ENCODE results near the gene CAMK1D. TPM values are rescaled to one million over a fixed set of nuclear protein-coding genes. Genes with fewer than 3 reads are reported as not detected.

CAMK1D gene
- total and polyA plus RNA-seq, 8 donors = 1.4 to 26.9 (median 3.9) TPM

GRCh38 chr10:12749760-12750478 is 400.6 kb downstream of the CAMK1D start:
- WGBS, 5 donors = 90 to 94% (median 90%) methylated on average over 14 of the region's 14 CpGs
- Histone ChIP-seq H3K36me3 (no peaks in the 10 kb centered on the region), H3K4me1 (no peaks in the 10 kb centered on the region), H3K9me3 (no peaks in the 10 kb centered on the region), H3K27ac (no peak overlapping the region), H3K27me3 (no peaks in the 10 kb centered on the region), H3K4me3 (no peak overlapping the region)
- DNase-seq = no peak
- intact Hi-C loops (cut with DNase I; ENCODE audit: low total_unique reads) = no loop called here
- TF ChIP-seq CTCF (IDR thresholded peaks at IDR 0.05) (no peak), POLR2A (IDR thresholded peaks at IDR 0.05) (no peak), EP300 (IDR thresholded peaks at IDR 0.05) (no peak), POLR2AphosphoS5 (IDR thresholded peaks at IDR 0.05) (no peak)

GRCh38 chr10:12750526-12751201 is 401.3 kb downstream of the CAMK1D start:
- Histone ChIP-seq H3K27ac (no peak overlapping the region), H3K36me3 (no peaks in the 10 kb centered on the region), H3K27me3 (no peaks in the 10 kb centered on the region), H3K9me3 (no peaks in the 10 kb centered on the region), H3K4me3 (no peak overlapping the region), H3K4me1 (no peaks in the 10 kb centered on the region)
- intact Hi-C loops (cut with DNase I; ENCODE audit: low total_unique reads) = no loop called here
- no peak for DNase-seq
- WGBS, 5 donors = 76 to 86% (median 78%) methylated on average over 11 of the region's 11 CpGs
- TF ChIP-seq POLR2AphosphoS5 (IDR thresholded peaks at IDR 0.05) (no peak), POLR2A (IDR thresholded peaks at IDR 0.05) (no peak), EP300 (IDR thresholded peaks at IDR 0.05) (no peak), CTCF (IDR thresholded peaks at IDR 0.05) (no peak)

DNA sequence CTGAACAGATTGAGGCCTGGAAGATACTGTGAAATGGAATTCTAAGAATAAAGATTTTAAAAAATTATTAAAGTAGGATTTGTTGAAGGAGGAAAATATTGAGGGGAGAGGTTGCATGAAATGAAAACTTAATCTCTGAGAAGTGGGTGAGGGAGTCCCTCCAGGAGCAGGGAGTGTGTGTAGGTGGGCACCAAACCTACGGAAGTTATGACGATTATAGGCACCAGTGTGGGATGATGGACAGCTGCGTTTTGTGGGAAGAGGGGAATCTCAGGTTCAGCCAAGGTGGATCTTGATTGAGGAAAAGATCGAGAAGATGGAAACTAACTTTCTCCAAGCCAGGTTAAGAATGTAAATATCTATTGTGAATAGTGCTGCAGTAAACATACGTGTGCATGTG is 405.7 kb downstream of the CAMK1D start:
- Histone ChIP-seq H3K4me3 (no peak overlapping the region), H3K9me3 (no peaks in the 10 kb centered on the region), H3K27me3 (no peaks in the 10 kb centered on the region), H3K4me1 (no peaks in the 10 kb centered on the region), H3K36me3 (no peaks in the 10 kb centered on the region), H3K27ac (no peak overlapping the region)
- no peak for DNase-seq
- intact Hi-C loops (cut with DNase I; ENCODE audit: low total_unique reads) = no loop called here
- 91 to 99% (median 94%) methylated on average over 5 of the region's 5 CpGs for WGBS, 5 donors
- TF ChIP-seq POLR2A (IDR thresholded peaks at IDR 0.05) (no peak), POLR2AphosphoS5 (IDR thresholded peaks at IDR 0.05) (no peak)

GRCh38 chr10:12757351-12757750 is 408.0 kb downstream of the CAMK1D start:
- H3K27ac ChIP-seq = no peak overlapping the region
- no peaks in the 10 kb centered on the region for H3K27me3 ChIP-seq
- WGBS, 5 donors = 82 to 91% (median 87%) methylated on average over 2 of the region's 2 CpGs
- H3K36me3 ChIP-seq = peaks cover 0 to 14% (median 5%) of the 10 kb centered on the region in 4 donors
- DNase-seq = no peak
- H3K4me3 ChIP-seq = no peak overlapping the region
- TF ChIP-seq EP300 (IDR thresholded peaks at IDR 0.05) (no peak), POLR2AphosphoS5 (IDR thresholded peaks at IDR 0.05) (no peak), POLR2A (IDR thresholded peaks at IDR 0.05) (no peak), CTCF (IDR thresholded peaks at IDR 0.05) (no peak)
- no peaks in the 10 kb centered on the region for H3K9me3 ChIP-seq
- intact Hi-C loops (cut with DNase I; ENCODE audit: low total_unique reads) = no loop called here
- no peaks in the 10 kb centered on the region for H3K4me1 ChIP-seq

DNA sequence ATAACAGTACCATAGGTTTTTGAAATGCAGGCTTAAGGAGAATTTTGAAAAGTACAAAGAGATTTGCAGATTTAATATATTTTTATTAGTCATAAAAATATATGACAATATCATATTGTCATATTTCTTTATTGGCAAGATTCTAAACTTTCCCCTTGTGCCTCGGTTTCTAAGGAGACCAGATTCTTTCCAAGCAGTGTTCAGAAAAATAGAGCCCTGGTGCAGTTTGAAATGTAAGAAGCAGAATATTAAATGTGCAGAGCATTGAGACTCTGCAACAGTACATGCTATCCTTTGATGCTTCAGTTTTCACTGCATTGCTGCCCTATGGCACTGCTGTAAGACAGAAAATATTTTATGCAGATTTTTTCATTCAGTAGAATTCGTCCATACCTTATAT is 408.9 kb downstream of the CAMK1D start:
- intact Hi-C loops (cut with DNase I; ENCODE audit: low total_unique reads) = no loop called here
- H3K27ac ChIP-seq = no peak overlapping the region
- no peak overlapping the region for H3K4me3 ChIP-seq
- H3K27me3 ChIP-seq = no peaks in the 10 kb centered on the region
- TF ChIP-seq POLR2AphosphoS5 (IDR thresholded peaks at IDR 0.05) (no peak), EP300 (IDR thresholded peaks at IDR 0.05) (no peak), POLR2A (IDR thresholded peaks at IDR 0.05) (no peak), CTCF (IDR thresholded peaks at IDR 0.05) (no peak)
- WGBS, 5 donors = 78 to 95% (median 91%) methylated on average over 2 of the region's 2 CpGs
- H3K4me1 ChIP-seq = no peaks in the 10 kb centered on the region
- DNase-seq = no peak
- no peaks in the 10 kb centered on the region for H3K9me3 ChIP-seq
- peaks cover 0 to 18% (median 7%) of the 10 kb centered on the region in 4 donors for H3K36me3 ChIP-seq

Data from stomach (tissue), 9 donors.